ENCODE results near the gene ANKS1B. TPM values are rescaled to one million over a fixed set of nuclear protein-coding genes. Genes with fewer than 3 reads are reported as not detected.

ANKS1B gene
- total RNA-seq, 2 experiments from 2014 or later: not detected

DNA sequence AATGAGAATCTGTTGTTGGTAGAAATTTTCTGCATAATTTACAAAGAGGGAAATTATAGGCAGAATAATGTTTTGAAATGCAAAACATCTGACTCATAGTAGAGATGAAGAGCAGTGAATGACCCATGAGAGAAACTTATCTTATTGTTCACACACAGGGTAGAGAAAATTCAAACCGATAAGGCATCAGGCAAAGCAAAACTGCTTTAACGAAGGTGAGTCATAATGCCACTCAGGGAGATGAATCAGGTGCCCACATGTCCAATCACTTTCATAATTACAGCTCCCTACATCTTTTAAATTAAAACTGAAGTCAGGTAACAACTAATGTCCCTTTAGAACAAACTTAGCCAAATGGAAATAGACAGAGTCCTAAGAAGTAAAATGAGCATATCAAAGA, 602.7 kb downstream of the ANKS1B start:
- Mint-ChIP-seq H3K9me3 (no peaks in the 10 kb centered on the region), H3K4me3 (no peak overlapping the region), H3K36me3 (ENCODE audit: low read depth) (no peaks in the 10 kb centered on the region), H3K27me3 (ENCODE audit: low read depth) (no peaks in the 10 kb centered on the region), H3K4me1 (ENCODE audit: low read depth) (no peaks in the 10 kb centered on the region), H3K27ac (no peak overlapping the region)
- intact Hi-C loops (cut with micrococcal nuclease): no loop called here
- DNase-seq: no peak
- CTCF ChIA-PET: no interaction called here

DNA sequence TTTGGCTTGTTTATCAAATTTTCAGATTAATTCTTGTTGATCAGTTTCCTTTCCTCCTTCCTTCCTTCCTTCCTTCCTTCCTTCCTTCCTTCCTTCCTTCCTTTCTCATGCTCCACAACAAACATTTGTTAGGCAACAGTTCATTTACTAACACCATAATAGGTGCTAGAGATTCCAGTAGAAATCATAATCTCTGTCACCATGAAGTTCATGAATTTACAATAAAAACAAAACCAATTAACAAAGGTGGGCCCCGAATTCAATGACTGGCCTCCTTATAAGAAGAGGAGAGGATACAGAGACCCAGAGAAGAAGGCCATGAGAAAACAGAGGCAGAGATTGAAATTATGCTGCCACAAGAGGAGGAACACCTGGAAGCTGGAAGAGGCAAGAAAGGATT, 604.0 kb downstream of the ANKS1B start:
- Mint-ChIP-seq H3K27ac (no peak overlapping the region), H3K4me3 (no peak overlapping the region), H3K27me3 (ENCODE audit: low read depth) (no peaks in the 10 kb centered on the region), H3K36me3 (ENCODE audit: low read depth) (no peaks in the 10 kb centered on the region), H3K9me3 (no peaks in the 10 kb centered on the region), H3K4me1 (ENCODE audit: low read depth) (no peaks in the 10 kb centered on the region)
- CTCF ChIA-PET: no interaction called here
- no peak for DNase-seq
- intact Hi-C loops (cut with micrococcal nuclease): no loop called here

DNA sequence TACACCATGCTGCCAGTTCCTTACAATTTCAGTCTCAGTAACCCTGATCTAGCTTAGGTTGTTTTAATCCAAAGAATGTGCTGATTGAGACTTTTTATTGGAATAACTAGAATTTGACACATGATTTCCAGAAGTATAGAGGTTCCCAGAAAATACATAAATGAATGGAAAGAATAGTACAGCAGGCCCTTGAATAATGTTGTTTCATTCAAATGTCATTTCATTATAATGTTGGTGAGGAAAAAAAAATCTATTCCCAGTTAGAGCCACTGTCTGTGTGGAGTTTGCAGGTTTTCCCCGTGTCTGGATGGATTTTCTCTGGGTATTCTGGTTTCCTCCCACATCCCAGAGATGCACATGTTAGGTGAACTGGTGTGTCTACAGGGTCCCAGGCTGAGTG, 610.7 kb downstream of the ANKS1B start:
- no peak for DNase-seq
- CTCF ChIA-PET: interaction anchor here (1.3 kb wide), 1 partner anchor 14 kb away, joined by 3 read pairs; no protein-coding TSS in a partner anchor
- Mint-ChIP-seq H3K27me3 (ENCODE audit: low read depth) (no peaks in the 10 kb centered on the region), H3K36me3 (ENCODE audit: low read depth) (no peaks in the 10 kb centered on the region), H3K4me3 (no peak overlapping the region), H3K27ac (no peak overlapping the region), H3K4me1 (ENCODE audit: low read depth) (no peaks in the 10 kb centered on the region), H3K9me3 (no peaks in the 10 kb centered on the region)
- intact Hi-C loops (cut with micrococcal nuclease): no loop called here

DNA sequence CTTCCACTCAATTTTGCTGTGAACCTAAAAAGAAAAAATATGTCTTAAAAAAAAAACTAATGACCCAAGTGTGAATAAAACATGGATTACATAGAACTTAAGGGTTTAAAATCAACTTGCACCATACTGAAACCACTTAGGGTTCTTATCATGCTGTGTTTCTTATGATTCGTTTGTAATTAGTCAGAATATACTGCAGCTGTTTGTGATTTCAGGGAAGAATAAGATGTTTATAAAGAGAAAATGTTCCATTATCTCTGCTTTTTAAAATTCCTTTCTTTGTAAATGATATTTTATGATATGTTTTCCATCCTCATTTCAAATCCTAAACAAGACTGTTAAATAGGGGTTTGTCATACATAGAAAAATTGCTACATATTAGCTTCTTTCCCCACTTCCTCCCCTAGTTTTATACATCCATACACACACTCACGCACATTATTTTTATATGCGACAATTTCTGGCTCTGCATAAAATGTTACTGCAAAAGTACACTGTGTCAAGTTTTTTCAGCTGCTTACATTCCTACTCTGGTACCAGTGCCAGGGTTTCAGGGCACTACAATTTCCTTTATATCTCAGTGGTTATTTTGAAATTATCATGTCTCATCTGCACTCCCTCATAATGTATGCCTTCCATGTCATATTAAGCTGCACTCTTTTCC, 612.3 kb downstream of the ANKS1B start:
- Mint-ChIP-seq H3K9me3 (no peaks in the 10 kb centered on the region), H3K27ac (no peak overlapping the region), H3K4me3 (no peak overlapping the region), H3K4me1 (ENCODE audit: low read depth) (no peaks in the 10 kb centered on the region), H3K27me3 (ENCODE audit: low read depth) (no peaks in the 10 kb centered on the region), H3K36me3 (ENCODE audit: low read depth) (no peaks in the 10 kb centered on the region)
- CTCF ChIA-PET: no interaction called here
- intact Hi-C loops (cut with micrococcal nuclease): no loop called here
- no peak for DNase-seq

DNA sequence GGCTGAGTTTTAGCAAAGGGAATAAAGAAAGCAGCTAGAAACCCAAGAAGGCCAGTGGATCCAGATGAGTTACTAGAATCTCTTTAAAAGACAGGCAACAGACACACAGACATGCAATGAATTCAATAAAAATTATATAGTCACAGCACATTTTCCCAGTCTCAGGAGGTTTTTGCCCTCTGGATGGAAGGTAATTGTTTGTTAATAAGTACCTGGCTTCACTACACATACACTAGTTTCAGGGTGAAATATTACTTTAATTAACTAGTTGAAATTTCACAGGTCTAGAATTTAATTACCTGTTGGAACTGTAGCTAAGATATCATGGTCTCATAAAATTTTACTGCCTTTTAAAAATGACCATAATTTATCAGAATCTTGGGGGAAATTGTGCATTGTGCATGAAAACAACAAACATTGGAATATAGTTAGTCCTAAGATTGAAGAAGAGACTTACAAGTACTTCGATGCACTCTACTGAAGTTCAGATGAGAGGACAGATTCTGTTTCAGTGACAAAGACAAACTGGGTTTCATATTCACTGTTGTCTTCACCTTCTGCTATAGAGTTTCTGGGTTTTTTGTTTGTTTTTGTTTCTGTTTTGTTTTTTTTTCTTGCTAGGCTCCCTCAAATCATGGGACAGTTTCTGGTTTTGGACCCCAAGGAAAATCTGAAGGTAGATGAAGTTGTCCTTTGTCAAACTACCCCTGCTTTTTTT, 614.2 kb downstream of the ANKS1B start:
- intact Hi-C loops (cut with micrococcal nuclease): no loop called here
- Mint-ChIP-seq H3K4me1 (ENCODE audit: low read depth) (no peaks in the 10 kb centered on the region), H3K27me3 (ENCODE audit: low read depth) (no peaks in the 10 kb centered on the region), H3K27ac (no peak overlapping the region), H3K4me3 (no peak overlapping the region), H3K36me3 (ENCODE audit: low read depth) (no peaks in the 10 kb centered on the region), H3K9me3 (no peaks in the 10 kb centered on the region)
- no peak for DNase-seq
- CTCF ChIA-PET: no interaction called here

DNA sequence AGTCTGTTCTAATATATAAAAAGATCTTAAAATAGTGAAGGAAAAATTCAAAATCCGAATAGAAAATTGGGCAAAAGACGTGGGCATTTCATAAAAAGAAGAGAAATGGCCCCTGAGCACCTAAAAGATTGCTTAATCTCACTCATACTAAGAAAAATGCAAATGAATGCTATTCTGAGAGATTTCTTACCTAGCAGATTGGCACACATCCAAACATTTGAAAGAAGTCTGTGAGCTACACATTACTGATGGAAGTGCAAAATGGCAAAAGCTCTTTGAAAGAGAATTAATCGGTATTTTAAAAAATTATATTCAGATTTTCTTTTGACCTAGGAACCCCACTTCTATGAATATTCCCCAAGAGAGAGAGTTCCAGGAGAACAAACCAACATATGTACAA, 617.6 kb downstream of the ANKS1B start:
- intact Hi-C loops (cut with micrococcal nuclease): no loop called here
- H3K4me3 Mint-ChIP-seq: no peak overlapping the region

DNA sequence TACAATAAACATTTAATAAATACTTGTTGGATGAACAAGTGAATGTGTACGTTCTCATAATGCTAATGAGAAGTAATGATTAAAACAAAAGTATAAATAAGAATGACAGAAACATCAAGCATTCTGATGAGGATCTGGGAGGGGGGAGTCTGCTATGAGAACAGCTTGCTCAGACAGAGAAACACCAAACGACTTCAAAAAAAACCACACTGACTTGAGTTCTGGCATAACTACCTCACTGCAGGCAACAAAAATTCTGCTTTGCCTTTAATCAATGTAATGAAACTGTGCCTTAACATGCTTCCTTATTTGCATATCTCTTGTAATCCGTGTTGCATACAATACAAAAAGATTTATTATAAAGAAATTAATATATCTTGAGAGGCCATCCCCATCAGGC, 632.5 kb downstream of the ANKS1B start:
- Mint-ChIP-seq H3K4me3 (no peak overlapping the region), H3K4me1 (ENCODE audit: low read depth) (no peaks in the 10 kb centered on the region), H3K27me3 (ENCODE audit: low read depth) (no peaks in the 10 kb centered on the region), H3K9me3 (no peaks in the 10 kb centered on the region), H3K27ac (no peak overlapping the region), H3K36me3 (ENCODE audit: low read depth) (no peaks in the 10 kb centered on the region)
- CTCF ChIA-PET: no interaction called here
- DNase-seq: no peak
- intact Hi-C loops (cut with micrococcal nuclease): no loop called here

More for the DNA sequence above, 617.6 kb downstream of the ANKS1B start:
- Mint-ChIP-seq H3K36me3 (ENCODE audit: low read depth) (no peaks in the 10 kb centered on the region), H3K27ac (no peak overlapping the region), H3K9me3 (no peaks in the 10 kb centered on the region), H3K4me1 (ENCODE audit: low read depth) (no peaks in the 10 kb centered on the region), H3K27me3 (ENCODE audit: low read depth) (no peaks in the 10 kb centered on the region)
- CTCF ChIA-PET: no interaction called here
- no peak for DNase-seq

DNA sequence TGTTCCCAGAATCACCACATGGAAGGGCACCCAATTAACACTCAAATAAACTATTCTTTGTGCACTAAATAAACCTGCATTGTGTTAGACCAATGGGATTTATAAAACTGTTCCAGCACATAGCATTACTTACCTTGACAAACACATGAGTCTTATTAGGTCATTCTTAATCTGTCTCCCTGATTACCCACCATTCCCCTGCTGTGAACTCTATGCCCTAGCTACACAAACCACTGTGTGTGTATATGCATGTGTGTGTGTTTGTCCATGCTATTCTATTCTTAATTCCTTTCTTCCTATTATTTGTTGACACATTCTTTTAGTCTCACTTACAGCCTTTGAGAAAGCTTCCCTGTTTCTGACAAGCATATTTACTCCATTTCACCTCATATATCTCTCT, 640.8 kb downstream of the ANKS1B start:
- no peaks in the 10 kb centered on the region for H3K4me1 Mint-ChIP-seq (ENCODE audit: low read depth)
- no peak overlapping the region for H3K4me3 Mint-ChIP-seq
- intact Hi-C loops (cut with micrococcal nuclease): no loop called here
- H3K9me3 Mint-ChIP-seq: peaks cover 3% of the 10 kb centered on the region
- CTCF ChIA-PET: no interaction called here
- no peak overlapping the region for H3K27ac Mint-ChIP-seq
- no peak for DNase-seq
- no peaks in the 10 kb centered on the region for H3K27me3 Mint-ChIP-seq (ENCODE audit: low read depth)
- H3K36me3 Mint-ChIP-seq (ENCODE audit: low read depth): no peaks in the 10 kb centered on the region

DNA sequence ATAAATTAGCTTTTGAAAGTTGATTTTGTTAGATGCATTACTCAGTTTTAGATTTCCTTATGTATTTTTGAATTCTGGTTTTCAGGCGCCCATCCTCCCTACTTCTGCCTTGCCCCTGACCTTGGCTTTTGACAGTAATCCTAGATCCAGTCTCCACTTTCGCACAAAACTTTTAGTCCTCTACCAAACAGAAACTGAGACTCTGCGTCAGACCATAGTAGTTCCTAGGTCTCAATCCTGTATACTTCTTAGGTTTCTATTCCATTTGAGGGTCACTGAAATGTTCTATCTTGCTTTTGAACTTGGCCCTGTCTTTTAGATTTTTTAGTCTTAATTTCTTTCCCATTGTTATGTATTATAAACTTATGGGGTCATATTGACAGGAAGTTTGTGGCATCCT, 645.1 kb downstream of the ANKS1B start:
- H3K4me3 Mint-ChIP-seq: no peak overlapping the region
- intact Hi-C loops (cut with micrococcal nuclease): no loop called here
- CTCF ChIA-PET: no interaction called here
- H3K27ac Mint-ChIP-seq: no peak overlapping the region
- no peak for DNase-seq
- H3K27me3 Mint-ChIP-seq (ENCODE audit: low read depth): no peaks in the 10 kb centered on the region
- no peaks in the 10 kb centered on the region for H3K36me3 Mint-ChIP-seq (ENCODE audit: low read depth)
- H3K9me3 Mint-ChIP-seq: peaks cover 5% of the 10 kb centered on the region
- H3K4me1 Mint-ChIP-seq (ENCODE audit: low read depth): no peaks in the 10 kb centered on the region

DNA sequence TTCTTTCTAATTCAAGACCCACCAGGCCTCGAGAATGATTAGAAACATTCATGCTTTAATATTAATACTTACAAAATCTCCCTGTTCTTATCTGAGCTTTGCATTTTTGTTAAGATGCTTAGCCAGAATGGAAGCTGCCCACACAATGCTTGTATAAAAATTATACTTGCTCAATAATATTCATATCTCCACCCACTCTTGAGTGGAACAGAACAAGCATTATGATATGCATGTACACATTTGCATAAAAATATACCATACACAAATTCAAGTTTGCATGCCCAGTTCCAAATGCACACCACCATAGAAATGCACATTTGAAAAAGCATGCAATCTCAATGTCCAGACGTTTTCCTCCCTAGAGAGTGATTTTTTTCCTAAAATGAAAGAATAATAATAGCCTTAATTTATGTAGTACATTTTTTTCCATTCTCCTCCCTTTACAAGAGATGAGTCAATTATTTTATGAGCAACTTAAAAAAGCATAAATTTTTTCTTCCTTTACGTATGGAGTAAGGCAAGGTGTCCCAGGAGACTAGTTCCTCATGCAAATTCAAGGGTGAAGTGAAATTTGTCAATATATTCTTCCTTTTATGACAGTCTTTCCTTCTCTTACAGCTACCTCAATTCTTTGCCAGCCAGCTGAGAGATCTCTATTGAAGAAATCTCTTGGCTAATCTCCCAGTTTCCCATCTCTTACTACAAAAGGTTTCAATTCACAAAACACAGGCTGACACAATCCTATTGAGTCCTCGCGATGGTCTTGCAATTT, 650.3 kb downstream of the ANKS1B start:
- no peaks in the 10 kb centered on the region for H3K36me3 Mint-ChIP-seq (ENCODE audit: low read depth)
- H3K9me3 Mint-ChIP-seq: peaks cover 8% of the 10 kb centered on the region
- intact Hi-C loops (cut with micrococcal nuclease): no loop called here
- no peak overlapping the region for H3K4me3 Mint-ChIP-seq
- no peaks in the 10 kb centered on the region for H3K4me1 Mint-ChIP-seq (ENCODE audit: low read depth)
- DNase-seq: no peak
- no peaks in the 10 kb centered on the region for H3K27me3 Mint-ChIP-seq (ENCODE audit: low read depth)
- no peak overlapping the region for H3K27ac Mint-ChIP-seq
- CTCF ChIA-PET: no interaction called here

DNA sequence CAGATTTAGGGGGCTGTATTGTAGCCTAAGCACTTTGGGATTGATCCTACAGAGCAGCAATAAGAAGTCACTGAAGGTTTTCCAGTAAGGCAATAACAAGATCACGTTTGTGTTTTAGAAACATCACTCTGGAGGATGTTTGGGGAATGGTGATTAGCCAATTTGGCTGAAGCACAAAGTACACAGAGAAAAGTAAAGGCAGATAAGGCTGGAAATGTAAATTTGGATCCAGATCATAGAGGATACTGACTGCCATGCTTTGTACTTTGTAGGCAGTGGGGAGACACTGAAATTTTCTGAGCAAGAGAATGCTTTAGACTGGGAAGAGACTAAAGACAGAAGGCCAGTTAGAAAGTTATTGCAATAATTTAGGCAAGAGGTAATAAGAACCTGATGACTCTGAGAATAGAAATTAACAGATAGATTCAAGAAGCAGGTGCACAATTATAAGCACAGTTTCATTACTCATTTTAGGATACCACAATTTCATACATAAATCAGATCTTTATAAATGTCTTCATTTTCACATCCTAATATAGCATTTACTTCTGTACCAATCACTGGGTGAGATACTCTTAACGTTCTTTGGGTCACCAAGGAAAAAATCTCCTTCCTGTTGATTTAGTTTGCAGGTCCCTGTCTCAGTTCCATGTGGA, 651.7 kb downstream of the ANKS1B start:
- CTCF ChIA-PET: no interaction called here

DNA sequence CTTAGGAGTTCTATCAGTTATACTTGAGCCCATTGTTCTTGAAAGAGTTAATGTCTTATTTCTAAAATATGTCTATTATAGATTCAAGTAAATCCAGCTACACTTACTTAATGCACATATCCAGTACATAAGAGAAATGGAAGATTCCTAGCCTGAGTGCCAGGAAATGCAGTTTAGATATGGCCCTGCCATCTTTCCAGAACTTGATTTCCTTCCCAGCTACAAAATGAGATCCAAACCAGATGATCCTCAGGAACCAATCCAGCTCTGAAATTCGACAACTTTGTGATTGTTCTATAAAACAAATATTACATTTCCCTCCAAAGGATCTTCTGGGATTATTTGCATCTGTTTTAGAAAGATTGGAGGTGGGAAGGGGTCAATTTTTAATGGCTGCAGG, 654.5 kb downstream of the ANKS1B start:
- Mint-ChIP-seq H3K4me1 (ENCODE audit: low read depth) (no peaks in the 10 kb centered on the region), H3K27ac (no peak overlapping the region), H3K27me3 (ENCODE audit: low read depth) (no peaks in the 10 kb centered on the region), H3K36me3 (ENCODE audit: low read depth) (no peaks in the 10 kb centered on the region), H3K9me3 (peaks cover 4% of the 10 kb centered on the region), H3K4me3 (no peak overlapping the region)
- CTCF ChIA-PET: no interaction called here
- intact Hi-C loops (cut with micrococcal nuclease): no loop called here
- DNase-seq: no peak

More for the DNA sequence above, 651.7 kb downstream of the ANKS1B start:
- H3K36me3 Mint-ChIP-seq (ENCODE audit: low read depth): no peaks in the 10 kb centered on the region
- H3K9me3 Mint-ChIP-seq: peaks cover 9% of the 10 kb centered on the region
- H3K4me3 Mint-ChIP-seq: no peak overlapping the region
- H3K27me3 Mint-ChIP-seq (ENCODE audit: low read depth): no peaks in the 10 kb centered on the region
- intact Hi-C loops (cut with micrococcal nuclease): no loop called here
- DNase-seq: no peak
- no peaks in the 10 kb centered on the region for H3K4me1 Mint-ChIP-seq (ENCODE audit: low read depth)
- H3K27ac Mint-ChIP-seq: no peak overlapping the region

All from activated naive CD4-positive, alpha-beta T cell treated with anti-CD3 and anti-CD28 coated beads for 36 hours (primary cell).